AML-193 (cell line): ENCODE measurements around the gene DYNC1I1.

ENCODE experiments used
- DNase-seq, 2 experiments: peaks; one replicate each; lab custom pipeline; 2025; lab: John Stamatoyannopoulos, UW

DYNC1I1 gene

DNA sequence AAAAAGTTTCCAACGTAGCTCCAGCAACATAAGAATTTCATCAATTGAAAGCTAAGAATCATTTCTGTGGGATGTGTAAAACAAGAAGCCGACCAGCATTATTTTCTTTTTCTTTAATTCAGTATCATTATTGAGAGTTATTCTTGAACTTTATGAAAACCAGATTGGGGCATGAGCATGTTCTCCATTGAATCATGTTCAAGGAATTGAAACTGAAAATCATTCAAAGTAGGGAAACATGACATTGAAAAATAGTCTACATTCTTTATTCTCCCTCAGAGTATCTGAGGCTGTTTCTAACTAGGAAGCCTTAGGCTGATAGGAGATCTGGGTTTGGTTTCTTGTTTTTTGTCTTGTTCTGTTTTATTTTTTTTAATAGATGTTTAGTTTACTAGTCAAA lies 253.7 kb downstream of the DYNC1I1 start:
- no peak for DNase-seq

DNA sequence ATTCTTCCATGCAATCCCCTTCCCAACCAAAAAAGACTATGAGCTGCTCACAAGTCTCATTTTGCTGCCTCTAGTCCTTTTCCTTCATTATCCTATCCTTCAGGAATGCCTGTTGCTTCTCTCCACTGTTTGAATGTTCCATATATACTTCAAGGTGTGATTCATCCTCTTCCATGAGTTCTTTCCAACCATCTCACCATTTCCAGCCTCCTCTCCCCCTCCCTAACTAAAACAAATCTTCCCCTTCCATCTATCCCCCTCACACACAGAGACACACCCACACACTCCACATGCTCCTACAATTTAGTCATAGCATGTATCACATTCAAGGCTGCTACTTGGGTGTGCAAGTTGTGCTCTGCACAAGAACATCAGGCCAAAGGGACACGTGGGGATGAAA lies 254.3 kb downstream of the DYNC1I1 start:
- no peak for DNase-seq

DNA sequence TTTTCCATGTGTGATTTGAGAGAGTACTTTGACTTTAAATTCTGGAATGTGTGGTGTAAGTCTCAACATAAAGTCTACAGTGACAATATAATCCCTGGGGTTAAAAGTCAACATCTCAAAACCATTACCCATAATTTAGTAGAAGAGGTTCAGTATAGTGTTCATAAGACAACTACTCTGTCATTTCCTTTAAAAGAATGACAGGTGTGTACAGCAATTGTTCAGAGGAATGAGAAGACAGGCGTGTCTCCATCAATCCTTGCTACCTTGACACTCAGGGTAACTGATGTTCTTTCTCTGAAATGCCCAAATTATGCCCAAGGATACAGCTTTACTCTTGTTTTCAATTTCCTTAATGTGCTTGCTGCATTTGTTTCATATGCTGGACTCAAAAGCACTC lies 256.4 kb downstream of the DYNC1I1 start:
- no peak for DNase-seq

DNA sequence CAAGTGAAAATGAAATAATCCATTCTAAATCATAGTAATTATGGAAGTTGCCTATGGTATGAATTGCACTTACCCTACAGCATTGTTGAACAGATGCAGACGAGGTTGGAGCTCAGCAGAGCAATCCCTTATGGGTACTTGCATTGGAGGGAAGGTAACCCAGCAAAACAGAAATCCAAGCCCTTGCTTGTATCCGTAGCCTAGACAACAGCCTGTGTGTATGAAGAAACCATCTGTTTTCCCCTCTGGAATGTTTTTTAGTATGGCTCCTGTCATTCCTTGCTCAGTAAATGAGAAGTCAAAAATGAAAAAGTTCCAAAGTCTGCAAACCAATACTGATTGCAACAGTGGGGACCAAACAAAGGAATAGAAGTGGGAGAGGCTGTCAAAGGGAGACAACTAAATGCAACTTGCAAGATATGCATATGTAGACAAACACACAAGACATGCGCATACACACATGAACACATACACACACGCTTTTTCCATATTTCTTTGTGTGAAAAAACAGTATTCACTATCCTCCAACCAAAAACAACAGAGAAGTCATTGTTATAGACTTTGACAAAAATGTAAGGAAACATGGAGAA lies 260.8 kb downstream of the DYNC1I1 start:
- DNase-seq = no peak

DNA sequence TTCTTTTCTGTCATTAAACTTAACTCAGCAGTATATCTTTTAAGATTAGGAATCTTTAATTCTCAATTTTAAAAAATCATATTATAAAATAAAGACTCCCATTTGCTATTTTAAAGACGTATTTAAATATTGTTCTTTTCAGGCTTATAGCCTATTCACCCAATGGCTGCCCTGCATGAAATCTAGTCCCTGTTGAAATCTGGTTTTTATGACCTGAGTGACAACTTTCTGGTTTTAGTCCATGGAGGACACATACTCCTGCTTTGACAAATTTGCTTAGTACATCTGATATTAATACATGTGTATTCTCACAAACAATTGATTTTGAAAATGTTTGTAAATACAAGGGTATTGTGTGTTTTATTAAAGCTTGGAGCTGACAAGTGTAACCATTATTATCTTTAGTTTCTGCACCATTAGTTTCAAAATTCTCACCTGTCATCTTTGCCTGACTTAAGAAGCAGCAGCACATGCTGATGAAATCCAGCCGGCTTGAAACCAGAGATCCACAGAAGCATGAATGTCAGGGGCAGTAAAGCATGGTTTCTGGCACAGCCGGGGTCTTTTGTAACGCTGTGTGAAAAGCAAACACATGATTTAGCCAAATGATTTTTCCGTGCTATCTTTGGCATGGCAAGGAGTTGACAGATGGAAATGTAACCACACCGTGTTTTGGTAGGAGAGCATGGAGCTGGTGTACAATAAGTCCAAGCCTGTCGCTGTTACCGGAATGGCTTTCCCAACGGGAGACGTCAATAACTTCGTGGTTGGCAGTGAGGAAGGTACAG lies 262.8 kb downstream of the DYNC1I1 start:
- no peak for DNase-seq

DNA sequence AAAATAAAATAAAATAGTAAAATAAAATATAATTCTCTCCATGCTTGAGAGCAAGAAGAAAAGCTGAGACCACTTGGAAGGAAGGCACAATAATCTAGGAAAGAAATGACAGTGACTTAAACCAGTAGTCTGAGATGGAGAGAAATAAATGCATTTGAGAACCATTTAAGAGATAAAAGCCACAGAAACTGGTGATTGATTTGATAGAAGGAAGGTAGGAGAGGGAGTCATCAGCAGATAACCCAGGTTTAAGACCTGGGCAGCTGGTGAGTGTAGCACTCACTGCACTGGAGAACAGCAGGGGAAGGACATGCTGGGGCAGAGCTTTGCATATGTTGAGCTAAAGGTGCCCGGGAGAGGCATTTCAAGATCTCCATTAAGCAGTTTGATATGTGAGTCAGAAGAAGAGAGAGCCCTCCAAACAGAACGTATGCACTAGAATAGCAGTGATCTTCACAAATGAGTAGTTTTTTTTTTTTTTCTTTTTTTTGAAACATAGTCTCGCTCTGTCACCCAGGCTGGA lies 268.0 kb downstream of the DYNC1I1 start:
- DNase-seq = no peak

DNA sequence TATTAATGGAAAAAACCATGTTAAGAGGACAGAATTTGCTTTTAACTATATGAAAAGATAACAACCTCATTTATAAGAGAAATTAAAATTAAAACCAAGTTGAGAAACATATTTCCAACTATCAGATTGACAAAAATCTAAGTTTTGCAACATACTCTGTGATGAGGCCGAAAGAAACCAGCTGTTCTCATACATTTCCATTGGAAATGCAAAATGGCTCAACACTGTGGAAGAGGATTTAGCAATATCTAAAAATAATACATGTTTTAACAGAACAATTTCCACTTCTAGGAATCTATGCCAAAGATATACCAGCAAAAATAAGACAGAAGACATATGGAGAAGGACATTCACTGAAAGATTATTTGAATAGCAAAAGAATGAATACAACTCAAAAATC lies 268.8 kb downstream of the DYNC1I1 start:
- no peak for DNase-seq

DNA sequence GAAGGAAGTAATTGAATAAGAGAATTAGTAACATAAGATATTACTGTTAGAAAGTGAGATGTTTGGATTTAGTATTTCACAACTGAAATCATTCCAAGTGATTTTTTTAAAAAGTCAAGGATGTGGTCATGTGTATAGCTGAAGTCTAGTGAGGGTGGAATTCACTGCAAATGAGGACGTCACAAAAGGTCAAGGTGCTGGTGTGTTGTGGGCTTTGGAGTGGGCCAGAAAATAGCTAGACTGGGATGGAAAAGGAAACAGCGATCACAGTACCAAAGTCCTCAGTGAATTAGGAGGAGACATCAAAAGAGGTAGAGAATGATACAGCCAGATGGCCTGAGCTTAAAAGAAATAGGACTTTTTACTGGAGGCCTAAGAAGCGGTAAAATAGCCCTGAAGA lies 272.8 kb downstream of the DYNC1I1 start:
- DNase-seq = no peak

DNA sequence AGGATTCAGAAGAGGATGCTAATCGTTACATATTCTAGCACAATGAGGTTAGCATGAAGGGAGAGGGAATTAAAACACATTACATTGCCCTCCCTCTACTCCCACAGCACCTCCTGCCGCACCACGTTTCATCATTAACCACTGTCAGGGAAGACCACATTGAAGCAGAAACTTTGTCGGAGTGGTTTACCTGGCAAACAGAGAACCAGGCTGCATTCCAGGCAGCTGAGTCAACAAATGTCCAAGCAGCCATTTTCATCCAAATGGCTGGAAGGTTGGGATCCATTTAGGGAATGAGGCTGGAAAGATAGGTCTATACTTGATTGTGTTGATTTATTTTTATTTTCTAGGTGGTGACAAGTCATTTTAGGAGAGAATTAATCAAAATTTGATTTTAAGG lies 273.6 kb downstream of the DYNC1I1 start:
- no peak for DNase-seq

DNA sequence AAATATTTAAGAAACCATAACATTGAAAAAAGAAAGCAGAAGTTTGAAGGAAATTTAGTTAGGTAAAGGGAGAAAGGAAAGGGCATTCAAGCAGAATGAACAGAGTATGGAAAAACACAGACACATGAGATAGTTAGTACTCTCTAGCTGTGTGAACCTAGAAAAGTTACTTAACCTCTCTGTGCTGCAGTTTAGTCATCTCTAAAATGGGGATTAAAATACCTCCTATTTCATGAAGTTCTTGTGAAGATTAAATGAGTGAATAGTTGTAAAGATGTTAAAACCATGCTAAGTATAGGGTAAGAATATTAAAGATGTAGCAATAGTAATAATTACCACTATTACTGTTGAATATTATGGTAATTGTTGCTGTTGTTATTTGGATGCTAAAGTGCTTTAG lies 279.9 kb downstream of the DYNC1I1 start:
- DNase-seq = no peak

DNA sequence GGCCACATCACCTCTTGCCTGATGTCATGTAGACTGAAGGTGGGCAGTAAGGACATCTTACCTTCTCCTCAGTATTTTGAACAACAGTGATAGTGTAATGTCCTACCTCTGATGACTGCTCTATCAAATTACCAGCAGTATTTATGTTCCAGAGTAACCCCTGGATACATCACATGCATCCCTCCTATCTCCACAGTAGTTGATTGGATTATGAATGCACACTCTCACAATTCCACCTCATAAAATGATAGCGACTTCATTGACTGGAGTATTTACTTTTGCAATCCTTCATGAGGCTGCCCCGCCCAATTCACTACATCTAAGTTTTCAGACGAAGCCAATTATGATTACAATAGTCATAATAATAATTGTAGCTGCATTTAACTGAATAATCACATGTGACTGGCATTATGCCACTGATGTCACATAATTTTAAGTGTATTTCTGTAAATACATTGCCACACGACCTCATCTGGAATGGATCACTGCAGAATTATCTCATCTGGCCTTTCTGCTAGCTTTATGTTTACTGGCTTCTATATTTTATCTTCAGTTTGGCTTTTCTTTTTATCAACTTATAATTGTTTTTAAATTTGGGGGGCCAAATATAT lies 280.6 kb downstream of the DYNC1I1 start:
- no peak for DNase-seq

DNA sequence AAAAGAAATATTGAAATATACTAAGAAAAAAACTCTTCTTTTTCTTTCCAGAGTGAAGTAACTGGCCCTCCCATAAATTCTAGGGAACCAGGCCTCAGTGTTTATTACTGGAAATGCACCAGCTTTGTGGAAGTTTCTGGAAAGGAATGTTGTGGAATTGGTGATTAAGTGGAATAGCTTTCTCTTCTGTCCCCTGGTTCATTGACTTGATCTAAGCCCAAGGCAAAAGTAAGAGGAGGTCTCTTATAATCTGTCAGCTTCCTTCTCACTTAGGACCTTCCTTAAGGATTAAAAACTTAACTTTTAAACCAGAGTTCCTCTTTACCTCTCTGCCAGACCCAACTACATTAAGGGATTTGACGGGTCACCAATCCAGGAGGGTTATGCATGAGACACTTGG lies 283.4 kb downstream of the DYNC1I1 start:
- no peak for DNase-seq

DNA sequence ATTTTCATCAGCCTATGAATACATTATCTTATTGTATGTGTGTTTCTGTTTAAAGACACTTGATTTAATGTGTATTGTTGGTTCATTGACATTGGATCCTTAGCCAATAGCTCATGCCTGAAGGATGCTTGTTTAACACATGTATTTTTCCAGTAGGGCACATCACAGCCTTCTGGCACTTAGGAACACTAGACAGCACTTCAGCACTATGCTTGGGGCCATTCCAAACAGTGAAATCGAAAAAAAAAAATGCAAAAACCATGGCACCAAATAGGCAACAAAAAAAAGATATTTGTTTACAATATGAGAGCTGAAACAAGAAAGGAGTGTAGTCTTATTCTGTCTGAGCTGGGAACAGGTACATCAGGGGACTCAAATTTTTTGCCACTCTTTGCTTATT lies 286.7 kb downstream of the DYNC1I1 start:
- no peak for DNase-seq

DNA sequence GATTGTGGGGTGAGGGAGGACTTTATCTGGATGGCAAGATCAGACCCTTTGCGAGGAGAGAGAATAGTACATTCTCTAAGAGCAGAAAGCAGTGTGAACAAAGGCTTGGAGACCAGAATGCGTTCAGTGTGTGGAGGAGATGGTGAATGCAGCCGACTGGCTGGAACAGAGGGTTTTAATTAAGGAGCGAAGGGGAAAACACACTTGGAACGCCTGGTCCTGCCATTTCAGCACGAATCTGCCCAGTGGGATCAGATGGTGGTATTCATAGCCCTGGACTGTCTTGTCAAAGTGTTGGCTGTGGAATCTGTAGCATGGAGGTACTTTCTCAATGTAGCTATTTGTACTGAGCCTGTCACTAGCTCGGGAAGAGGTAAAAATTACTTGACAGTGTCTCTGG lies 288.7 kb downstream of the DYNC1I1 start:
- DNase-seq = no peak

DNA sequence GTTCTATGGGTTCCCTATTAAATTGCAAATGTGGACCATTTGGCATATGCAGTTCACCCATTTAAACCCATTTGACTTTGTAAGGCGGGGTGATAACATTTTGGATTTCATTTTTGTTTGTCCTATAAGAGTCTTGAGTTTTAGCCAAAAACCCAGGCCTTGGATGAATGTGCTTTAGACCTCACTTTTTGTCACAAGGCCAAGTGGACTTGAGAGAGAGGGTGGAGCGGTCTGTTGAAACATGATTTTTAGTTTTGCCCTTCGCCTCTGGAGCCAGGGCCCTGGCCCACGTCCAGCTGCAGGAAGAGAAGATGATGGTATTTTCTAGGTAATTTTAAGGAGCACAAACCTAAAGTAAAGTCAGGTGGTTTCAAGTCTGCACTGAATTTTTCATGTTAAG lies 289.5 kb downstream of the DYNC1I1 start:
- DNase-seq = no peak

DNA sequence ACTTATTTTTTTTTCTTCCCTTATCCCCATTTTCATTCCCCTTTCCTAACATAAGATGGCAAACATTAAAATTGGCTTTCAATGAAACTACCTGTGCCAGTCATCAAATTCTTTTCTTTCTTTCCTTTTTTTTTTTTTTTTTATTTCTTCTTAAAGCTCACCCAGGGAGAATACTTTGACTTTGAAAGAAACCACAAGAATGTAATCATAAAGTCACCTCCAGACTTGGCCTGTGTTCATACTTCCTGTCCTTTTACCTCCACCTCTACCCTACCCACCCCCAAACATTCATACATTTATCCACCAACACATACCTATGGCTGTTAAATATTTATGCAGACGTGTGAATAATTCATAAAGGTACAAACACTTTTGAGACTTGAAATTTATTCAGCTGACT lies 295.0 kb downstream of the DYNC1I1 start:
- DNase-seq = no peak

DNA sequence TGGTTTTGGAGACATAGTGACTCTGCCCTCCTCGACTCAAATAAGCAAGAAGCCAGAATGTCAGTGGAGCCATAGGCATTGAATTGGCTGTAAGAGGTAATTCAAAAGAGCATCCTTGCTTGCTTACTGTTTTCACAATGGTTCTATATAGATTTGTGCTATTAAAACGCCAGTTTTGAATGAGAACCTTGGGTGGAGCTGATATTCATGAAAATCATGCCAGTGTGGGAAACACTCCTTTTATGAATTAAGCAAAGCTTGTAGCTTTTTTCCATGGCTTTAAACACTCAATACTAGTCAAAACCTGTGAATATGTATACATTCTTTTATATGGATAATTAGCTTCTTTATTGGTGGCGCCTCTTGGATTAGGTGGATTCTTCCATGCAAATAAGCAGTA lies 297.0 kb downstream of the DYNC1I1 start:
- no peak for DNase-seq

DNA sequence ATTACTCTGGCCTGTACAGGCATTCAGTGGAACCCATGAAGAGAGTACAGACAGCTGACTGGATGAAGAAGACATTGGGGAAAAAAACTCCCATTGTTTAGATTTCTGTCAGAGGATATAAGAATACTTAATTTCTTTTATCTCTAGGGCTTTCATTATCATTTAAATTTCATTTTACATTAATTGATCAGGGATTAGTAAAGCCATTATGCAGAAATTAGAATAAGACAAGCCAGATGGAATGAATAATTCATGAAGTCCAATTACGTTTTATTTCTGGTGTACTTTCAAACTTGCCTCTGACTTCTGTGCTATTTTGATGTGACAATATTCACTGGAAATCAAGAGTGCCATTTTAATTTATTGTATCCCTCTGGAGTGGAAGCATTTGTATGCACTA lies 302.5 kb downstream of the DYNC1I1 start:
- no peak for DNase-seq

DNA sequence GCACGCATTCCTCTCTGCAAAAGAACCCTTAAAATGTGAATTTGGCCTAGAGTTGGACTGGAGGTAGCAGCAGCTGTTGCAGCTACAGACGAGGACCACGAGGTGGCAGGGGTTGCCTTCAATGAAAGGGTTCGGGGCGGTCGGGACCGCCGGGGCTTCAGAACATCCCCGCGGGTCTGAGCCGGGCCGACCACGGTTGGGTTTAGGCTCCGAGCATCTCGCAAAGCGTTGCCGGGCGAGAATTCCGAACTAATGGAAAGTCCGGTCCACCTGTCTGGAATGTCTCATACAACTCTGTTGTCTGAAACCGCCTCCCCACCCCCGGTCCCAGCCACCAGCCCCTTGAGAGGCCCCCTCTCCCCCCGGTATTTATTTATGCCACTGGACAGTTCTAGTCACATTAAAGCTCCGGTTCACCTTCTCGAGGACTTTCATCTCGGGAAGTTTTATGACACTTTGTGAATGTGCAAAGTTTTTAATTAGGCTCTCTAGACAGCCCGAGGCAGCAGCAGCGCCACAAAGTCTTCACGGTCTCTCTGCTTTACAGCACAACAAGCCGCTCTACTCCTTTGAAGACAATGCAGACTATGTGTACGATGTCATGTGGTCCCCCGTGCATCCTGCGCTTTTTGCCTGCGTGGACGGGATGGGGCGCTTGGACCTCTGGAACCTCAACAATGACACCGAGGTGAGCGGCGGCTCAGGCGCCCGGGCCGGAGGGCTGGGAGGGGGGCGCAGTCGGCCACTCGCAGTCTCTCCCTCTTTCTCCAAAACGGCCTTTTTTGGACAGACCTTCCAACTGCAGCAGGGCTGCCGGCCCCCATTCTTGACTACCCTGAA lies 303.4 kb downstream of the DYNC1I1 start:
- DNase-seq = no peak

DNA sequence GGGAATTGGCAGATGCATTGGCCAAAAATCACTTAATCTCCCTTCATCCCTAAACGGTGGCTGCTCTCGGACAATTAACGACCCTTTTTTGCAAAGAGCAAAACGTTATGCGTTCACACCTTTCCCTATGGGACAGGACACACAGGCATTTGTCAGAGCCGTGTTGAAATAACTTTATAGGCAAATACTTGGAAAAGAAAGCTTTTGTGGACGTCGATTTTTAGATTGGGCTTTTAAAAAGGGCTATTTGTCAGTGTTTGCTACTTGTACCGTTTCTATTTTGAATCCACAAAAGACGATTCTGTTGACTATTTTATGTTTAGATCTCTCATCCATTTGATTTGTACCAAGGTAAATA lies 304.0 kb downstream of the DYNC1I1 start:
- no peak for DNase-seq

DNA sequence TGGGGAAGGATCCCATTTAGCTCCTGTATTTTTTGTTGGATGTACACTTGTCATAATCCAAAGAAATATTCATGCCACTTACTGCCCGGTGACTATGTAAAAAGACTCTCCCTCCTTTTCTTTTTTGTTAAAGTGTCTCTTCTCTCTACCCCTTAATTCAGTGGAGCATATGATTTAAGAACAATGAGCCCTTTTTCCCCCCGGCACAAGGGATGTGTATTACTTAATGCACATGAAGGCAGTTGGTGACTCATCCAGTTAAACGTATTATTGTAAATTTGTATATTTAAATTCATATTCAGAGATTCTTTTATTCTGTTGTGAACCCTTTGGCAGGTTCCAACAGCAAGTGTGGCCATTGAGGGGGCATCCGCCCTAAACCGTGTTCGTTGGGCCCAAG lies 307.7 kb downstream of the DYNC1I1 start:
- no peak for DNase-seq

DNA sequence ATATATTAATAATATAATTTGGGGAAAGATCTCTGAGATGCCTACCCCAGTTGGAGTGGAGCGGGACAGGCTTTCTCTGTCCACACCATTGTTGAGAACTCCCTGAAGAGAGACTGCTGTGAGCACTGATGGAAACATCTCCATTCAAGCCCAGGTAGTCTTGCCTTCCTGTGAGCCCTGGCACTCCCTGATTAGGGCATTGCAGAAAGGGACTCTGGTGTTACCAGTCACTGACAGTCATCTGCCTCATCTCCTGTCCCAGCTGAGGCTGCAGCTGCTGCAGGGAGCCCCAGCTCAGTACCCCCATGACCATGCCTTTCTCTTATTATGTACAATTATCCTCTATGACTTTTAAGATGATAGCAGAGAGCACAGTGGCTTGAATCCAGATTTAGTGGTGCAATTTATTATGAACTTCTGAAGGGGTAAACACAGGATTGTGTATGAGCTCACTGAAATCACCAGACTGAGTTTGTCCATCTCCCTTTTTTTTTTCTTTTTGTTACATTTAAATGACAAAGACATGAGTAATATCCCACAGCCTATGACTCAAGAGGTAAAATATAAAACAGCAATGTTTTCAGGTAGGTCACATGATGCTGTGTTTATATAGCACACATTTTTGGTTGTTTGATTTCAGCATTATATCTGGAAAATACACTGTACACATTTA lies 312.7 kb downstream of the DYNC1I1 start:
- DNase-seq = no peak
